ENCODE data around the gene CNTNAP5. TPM values are rescaled to one million over a fixed set of nuclear protein-coding genes. Genes with fewer than 3 reads are reported as not detected.

The CNTNAP5 gene
- total and polyA plus RNA-seq, 2 of the 13 experiments (the other 11 are each of a cell fraction or from before 2014, with no cell fraction given): not detected

DNA sequence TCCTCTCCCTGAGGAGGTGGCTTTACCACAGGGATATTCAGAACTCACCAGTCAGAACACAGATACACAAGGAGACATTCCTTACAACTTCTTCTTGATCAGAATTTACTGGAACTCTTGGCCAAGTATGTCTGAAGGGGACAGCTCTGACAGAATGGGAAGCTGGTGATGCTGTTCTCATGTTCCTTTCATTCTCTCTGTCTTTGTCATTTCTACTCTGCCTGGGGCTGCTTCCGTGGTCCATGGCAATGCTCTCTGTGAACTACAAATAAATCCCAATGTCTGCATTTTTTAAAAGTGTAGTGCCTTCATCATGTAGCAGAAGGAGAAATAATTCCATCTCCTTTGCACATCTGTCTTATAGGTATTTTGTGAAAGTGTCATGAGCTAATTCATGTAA is 730.3 kb downstream of the CNTNAP5 start:
- H3K9me3 ChIP-seq (ENCODE audit: low read length): no peaks in the 10 kb centered on the region
- FAIRE-seq (no peak), ATAC-seq (no peak), DNase-seq (ENCODE audit: low spot score) (no peak)
- no peaks in the 10 kb centered on the region for H4K20me1 ChIP-seq (ENCODE audit: insufficient read depth, low read length)
- WGBS (ENCODE audit: low lambda C conversion rate): 0% methylated on average over 1 of the region's 1 CpG
- no peaks in the 10 kb centered on the region for H3K4me1 ChIP-seq (ENCODE audit: insufficient read depth, low read length)
- TF ChIP-seq NFRKB (IDR thresholded peaks at IDR 0.05) (no peak), SRSF1 (optimal IDR thresholded peaks at IDR 0.05; ENCODE audit: low read depth, low read length) (no peak), ZNF124 (CRISPR knock-in tag; IDR thresholded peaks at IDR 0.05) (no peak), ZNF230 (CRISPR knock-in tag; IDR thresholded peaks at IDR 0.05) (no peak), PRPF4 (IDR thresholded peaks at IDR 0.05; ENCODE audit: low read depth, low read length, poor library complexity, severe bottlenecking) (no peak), RORA (CRISPR knock-in tag; IDR thresholded peaks at IDR 0.05) (no peak), RBAK (CRISPR knock-in tag; IDR thresholded peaks at IDR 0.05) (no peak), SYNCRIP (IDR thresholded peaks at IDR 0.05; ENCODE audit: insufficient read depth, low read depth, low read length) (no peak), TOE1 (CRISPR knock-in tag; IDR thresholded peaks at IDR 0.05) (no peak), TEAD3 (CRISPR knock-in tag; optimal IDR thresholded peaks at IDR 0.05; ENCODE audit: borderline replicate concordance) (no peak), ZNF605 (CRISPR knock-in tag; IDR thresholded peaks at IDR 0.05) (no peak), HNRNPK (IDR thresholded peaks at IDR 0.05; ENCODE audit: low read depth, low read length, poor library complexity, severe bottlenecking) (no peak), ZNF547 (CRISPR knock-in tag; IDR thresholded peaks at IDR 0.05) (no peak)
- TF ChIP-seq, protein P1, sequence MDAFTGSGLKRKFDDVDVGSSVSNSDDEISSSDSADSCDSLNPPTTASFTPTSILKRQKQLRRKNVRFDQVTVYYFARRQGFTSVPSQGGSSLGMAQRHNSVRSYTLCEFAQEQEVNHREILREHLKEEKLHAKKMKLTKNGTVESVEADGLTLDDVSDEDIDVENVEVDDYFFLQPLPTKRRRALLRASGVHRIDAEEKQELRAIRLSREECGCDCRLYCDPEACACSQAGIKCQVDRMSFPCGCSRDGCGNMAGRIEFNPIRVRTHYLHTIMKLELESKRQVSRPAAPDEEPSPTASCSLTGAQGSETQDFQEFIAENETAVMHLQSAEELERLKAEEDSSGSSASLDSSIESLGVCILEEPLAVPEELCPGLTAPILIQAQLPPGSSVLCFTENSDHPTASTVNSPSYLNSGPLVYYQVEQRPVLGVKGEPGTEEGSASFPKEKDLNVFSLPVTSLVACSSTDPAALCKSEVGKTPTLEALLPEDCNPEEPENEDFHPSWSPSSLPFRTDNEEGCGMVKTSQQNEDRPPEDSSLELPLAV (CRISPR knock-in tag; conservative IDR thresholded peaks at IDR 0.05; ENCODE audit: low read depth): no peak
- TF ChIP-seq, protein P2, sequence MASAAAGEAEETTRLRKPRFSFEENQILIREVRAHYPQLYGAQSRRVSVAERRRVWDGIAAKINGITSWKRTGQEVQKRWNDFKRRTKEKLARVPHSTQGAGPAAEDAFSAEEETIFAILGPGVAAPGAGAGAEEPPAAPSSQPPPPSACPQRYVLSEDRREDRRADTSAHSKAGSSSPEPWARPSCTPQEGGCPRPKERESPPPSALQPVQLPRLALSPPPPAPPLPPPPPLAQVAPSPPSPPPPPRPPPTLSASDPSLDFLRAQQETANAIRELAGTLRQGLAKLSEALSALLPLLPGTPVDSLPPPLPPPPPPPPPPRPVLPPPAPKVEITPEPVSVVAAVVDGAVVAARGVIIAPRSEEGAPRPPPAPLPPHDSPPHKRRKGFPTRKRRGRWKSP (CRISPR knock-in tag; IDR thresholded peaks at IDR 0.05): no peak
- TF ChIP-seq, protein P3, sequence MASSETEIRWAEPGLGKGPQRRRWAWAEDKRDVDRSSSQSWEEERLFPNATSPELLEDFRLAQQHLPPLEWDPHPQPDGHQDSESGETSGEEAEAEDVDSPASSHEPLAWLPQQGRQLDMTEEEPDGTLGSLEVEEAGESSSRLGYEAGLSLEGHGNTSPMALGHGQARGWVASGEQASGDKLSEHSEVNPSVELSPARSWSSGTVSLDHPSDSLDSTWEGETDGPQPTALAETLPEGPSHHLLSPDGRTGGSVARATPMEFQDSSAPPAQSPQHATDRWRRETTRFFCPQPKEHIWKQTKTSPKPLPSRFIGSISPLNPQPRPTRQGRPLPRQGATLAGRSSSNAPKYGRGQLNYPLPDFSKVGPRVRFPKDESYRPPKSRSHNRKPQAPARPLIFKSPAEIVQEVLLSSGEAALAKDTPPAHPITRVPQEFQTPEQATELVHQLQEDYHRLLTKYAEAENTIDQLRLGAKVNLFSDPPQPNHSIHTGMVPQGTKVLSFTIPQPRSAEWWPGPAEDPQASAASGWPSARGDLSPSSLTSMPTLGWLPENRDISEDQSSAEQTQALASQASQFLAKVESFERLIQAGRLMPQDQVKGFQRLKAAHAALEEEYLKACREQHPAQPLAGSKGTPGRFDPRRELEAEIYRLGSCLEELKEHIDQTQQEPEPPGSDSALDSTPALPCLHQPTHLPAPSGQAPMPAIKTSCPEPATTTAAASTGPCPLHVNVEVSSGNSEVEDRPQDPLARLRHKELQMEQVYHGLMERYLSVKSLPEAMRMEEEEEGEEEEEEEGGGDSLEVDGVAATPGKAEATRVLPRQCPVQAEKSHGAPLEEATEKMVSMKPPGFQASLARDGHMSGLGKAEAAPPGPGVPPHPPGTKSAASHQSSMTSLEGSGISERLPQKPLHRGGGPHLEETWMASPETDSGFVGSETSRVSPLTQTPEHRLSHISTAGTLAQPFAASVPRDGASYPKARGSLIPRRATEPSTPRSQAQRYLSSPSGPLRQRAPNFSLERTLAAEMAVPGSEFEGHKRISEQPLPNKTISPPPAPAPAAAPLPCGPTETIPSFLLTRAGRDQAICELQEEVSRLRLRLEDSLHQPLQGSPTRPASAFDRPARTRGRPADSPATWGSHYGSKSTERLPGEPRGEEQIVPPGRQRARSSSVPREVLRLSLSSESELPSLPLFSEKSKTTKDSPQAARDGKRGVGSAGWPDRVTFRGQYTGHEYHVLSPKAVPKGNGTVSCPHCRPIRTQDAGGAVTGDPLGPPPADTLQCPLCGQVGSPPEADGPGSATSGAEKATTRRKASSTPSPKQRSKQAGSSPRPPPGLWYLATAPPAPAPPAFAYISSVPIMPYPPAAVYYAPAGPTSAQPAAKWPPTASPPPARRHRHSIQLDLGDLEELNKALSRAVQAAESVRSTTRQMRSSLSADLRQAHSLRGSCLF (CRISPR knock-in tag; IDR thresholded peaks at IDR 0.05; ENCODE audit: borderline replicate concordance): no peak
- TF ChIP-seq, protein P4, sequence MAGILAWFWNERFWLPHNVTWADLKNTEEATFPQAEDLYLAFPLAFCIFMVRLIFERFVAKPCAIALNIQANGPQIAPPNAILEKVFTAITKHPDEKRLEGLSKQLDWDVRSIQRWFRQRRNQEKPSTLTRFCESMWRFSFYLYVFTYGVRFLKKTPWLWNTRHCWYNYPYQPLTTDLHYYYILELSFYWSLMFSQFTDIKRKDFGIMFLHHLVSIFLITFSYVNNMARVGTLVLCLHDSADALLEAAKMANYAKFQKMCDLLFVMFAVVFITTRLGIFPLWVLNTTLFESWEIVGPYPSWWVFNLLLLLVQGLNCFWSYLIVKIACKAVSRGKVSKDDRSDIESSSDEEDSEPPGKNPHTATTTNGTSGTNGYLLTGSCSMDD (CRISPR knock-in tag; IDR thresholded peaks at IDR 0.05): no peak
- TF ChIP-seq, protein P5, sequence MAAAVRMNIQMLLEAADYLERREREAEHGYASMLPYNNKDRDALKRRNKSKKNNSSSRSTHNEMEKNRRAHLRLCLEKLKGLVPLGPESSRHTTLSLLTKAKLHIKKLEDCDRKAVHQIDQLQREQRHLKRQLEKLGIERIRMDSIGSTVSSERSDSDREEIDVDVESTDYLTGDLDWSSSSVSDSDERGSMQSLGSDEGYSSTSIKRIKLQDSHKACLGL (CRISPR knock-in tag; IDR thresholded peaks at IDR 0.05): no peak
- no peak overlapping the region for H2AFZ ChIP-seq (ENCODE audit: low read length)
- no peaks in the 10 kb centered on the region for H3K27me3 ChIP-seq (ENCODE audit: control insufficient read depth in 1 of 2, insufficient read depth in 2 of 2, low read length in 2 of 2)
- in situ Hi-C loops (cut with HindIII; ENCODE audit: extremely low pct_ligation_motif_present, low pct_unique_long_range_greater_than_20kb): no loop called here
- no peak overlapping the region for H3K4me3 ChIP-seq (replicated peaks in 1 of 3; ENCODE audit: insufficient read depth in 1 of 3, low read depth in 2 of 3, low read length in 3 of 3)
- no peaks in the 10 kb centered on the region for H3K79me2 ChIP-seq (ENCODE audit: insufficient read depth, low read length)
- CTCF ChIA-PET (ENCODE audit: low intra/inter-chr PET ratio, low total read pairs): no interaction called here
- no peak overlapping the region for H3K4me2 ChIP-seq (ENCODE audit: low read depth, low read length)
- intact Hi-C loops (cut with micrococcal nuclease; ENCODE audit: unreplicated experiment): no loop called here
- BruUV-seq (replicated peaks): no TSS peak
- no peak overlapping the region for H3K9ac ChIP-seq (ENCODE audit: insufficient read depth, low read depth, low read length)
- H3K27ac ChIP-seq (ENCODE audit: extremely low read length, insufficient read depth, low read length): no peak overlapping the region
- POLR2A ChIA-PET: no interaction called here
- H3K36me3 ChIP-seq (replicated peaks in 1 of 2; ENCODE audit: control insufficient read depth in 1 of 2, insufficient read depth in 2 of 2, low read length in 2 of 2): no peaks in the 10 kb centered on the region
